Upper lobe of left lung (tissue), 4 donors: ENCODE measurements around the gene RENBP.

Source experiments
- EP300 ChIP-seq, 4 donors: sonication (generic); formaldehyde crosslinking; IDR thresholded peaks; one replicate each; pipeline ENCODE4 v1.5.1; 2017; ENCODE audit warnings: antibody characterized with exemption in 4 of 4, control low read depth in 2 of 4
- POLR2A ChIP-seq, 4 donors: fragments of 450-650 bp; IDR thresholded peaks; one replicate each; pipeline ENCODE4 v1.5.1; 2016 to 2017; ENCODE audit warnings: antibody characterized with exemption in 4 of 4, mild to moderate bottlenecking in 2 of 4
- POLR2AphosphoS5 ChIP-seq, 2 donors: sonication (generic); formaldehyde crosslinking; IDR thresholded peaks; one replicate each; pipeline ENCODE4 v1.5.1; 2017; ENCODE audit warnings: antibody characterized with exemption in 2 of 2
- TF ChIP-seq, protein P1 (sequence below), 6 experiments: fragments of 450-650 bp in 4 of 6; fragments of 200-600 bp in 2 of 6; sonication (generic) in 2 of 6; IDR thresholded peaks; one replicate each; pipeline ENCODE4 v1.5.1; 2016 to 2019; ENCODE audit warnings: antibody characterized with exemption in 6 of 6

DNA sequence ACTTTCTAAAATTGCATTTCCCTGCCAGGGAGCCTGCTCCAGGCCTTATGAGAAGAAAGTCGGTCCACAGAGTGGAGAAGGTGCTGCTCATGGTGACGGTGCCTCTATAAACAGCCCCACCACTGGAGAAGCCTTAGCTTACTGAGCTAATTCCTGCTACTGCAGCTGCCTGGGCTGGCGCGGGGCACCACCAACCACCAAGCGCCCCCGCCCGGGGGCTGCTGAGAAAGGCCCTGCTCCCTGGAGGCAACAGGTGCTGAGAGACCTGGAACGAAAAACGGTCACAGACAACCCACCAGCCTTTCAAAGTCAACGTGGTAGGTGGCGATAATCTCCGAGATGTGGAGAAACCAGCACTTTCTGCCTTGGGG, 24.3 kb upstream of the RENBP start:
- no peak for TF ChIP-seq POLR2AphosphoS5 (IDR thresholded peaks at IDR 0.05)
- TF ChIP-seq, protein P1, sequence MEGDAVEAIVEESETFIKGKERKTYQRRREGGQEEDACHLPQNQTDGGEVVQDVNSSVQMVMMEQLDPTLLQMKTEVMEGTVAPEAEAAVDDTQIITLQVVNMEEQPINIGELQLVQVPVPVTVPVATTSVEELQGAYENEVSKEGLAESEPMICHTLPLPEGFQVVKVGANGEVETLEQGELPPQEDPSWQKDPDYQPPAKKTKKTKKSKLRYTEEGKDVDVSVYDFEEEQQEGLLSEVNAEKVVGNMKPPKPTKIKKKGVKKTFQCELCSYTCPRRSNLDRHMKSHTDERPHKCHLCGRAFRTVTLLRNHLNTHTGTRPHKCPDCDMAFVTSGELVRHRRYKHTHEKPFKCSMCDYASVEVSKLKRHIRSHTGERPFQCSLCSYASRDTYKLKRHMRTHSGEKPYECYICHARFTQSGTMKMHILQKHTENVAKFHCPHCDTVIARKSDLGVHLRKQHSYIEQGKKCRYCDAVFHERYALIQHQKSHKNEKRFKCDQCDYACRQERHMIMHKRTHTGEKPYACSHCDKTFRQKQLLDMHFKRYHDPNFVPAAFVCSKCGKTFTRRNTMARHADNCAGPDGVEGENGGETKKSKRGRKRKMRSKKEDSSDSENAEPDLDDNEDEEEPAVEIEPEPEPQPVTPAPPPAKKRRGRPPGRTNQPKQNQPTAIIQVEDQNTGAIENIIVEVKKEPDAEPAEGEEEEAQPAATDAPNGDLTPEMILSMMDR (IDR thresholded peaks at IDR 0.05), result no peak
- no peak for TF ChIP-seq POLR2A (IDR thresholded peaks at IDR 0.05)
- no peak for TF ChIP-seq EP300 (IDR thresholded peaks at IDR 0.05)
